ENCODE results near the gene LSP1. TPM values are rescaled to one million over a fixed set of nuclear protein-coding genes. Genes with fewer than 3 reads are reported as not detected.

The LSP1 gene
- total and polyA plus RNA-seq, 2 experiments from 2014 or later = 29.9 to 47.0 TPM

- peak overlapping the region; percentile 16 for H3K4me2 ChIP-seq
- H3K9me2 ChIP-seq (replicated peaks; ENCODE audit: insufficient read depth) = no peaks in the 10 kb centered on the region
- peaks cover 30% of the 10 kb centered on the region for H3K4me1 ChIP-seq (ENCODE audit: insufficient read depth)
- no peak overlapping the region for H3K4me3 ChIP-seq
- H3K27ac ChIP-seq = no peak overlapping the region
- no peaks in the 10 kb centered on the region for H3K27me3 ChIP-seq
- H2AFZ ChIP-seq = no peak overlapping the region
- H3K36me3 ChIP-seq (replicated peaks; ENCODE audit: insufficient read depth, low read depth) = no peaks in the 10 kb centered on the region
- DNase-seq (ENCODE audit: low spot score) = peak; percentile 11
- WGBS (ENCODE audit: low lambda C conversion rate, missing lambda C conversion rate) = 78% methylated on average over 16 of the region's 21 CpGs
- H4K20me1 ChIP-seq (ENCODE audit: insufficient read depth, poor library complexity, severe bottlenecking) = no peaks in the 10 kb centered on the region
- H3K9me3 ChIP-seq (ENCODE audit: low read depth) = no peaks in the 10 kb centered on the region
- H3K79me2 ChIP-seq = no peaks in the 10 kb centered on the region
- no peak for TF ChIP-seq EZH2phosphoT487 (IDR thresholded peaks at IDR 0.05; ENCODE audit: low read depth, severe bottlenecking, unreplicated experiment)
- TF ChIP-seq EZH2 (IDR thresholded peaks at IDR 0.05; ENCODE audit: borderline replicate concordance) = no peak
- TF ChIP-seq, protein P1, sequence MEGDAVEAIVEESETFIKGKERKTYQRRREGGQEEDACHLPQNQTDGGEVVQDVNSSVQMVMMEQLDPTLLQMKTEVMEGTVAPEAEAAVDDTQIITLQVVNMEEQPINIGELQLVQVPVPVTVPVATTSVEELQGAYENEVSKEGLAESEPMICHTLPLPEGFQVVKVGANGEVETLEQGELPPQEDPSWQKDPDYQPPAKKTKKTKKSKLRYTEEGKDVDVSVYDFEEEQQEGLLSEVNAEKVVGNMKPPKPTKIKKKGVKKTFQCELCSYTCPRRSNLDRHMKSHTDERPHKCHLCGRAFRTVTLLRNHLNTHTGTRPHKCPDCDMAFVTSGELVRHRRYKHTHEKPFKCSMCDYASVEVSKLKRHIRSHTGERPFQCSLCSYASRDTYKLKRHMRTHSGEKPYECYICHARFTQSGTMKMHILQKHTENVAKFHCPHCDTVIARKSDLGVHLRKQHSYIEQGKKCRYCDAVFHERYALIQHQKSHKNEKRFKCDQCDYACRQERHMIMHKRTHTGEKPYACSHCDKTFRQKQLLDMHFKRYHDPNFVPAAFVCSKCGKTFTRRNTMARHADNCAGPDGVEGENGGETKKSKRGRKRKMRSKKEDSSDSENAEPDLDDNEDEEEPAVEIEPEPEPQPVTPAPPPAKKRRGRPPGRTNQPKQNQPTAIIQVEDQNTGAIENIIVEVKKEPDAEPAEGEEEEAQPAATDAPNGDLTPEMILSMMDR (IDR thresholded peaks at IDR 0.05; ENCODE audit: poor library complexity) = no peak
Measured at GRCh38 chr11:1924646-1925372, 71.9 kb downstream of the LSP1 start.

DNA sequence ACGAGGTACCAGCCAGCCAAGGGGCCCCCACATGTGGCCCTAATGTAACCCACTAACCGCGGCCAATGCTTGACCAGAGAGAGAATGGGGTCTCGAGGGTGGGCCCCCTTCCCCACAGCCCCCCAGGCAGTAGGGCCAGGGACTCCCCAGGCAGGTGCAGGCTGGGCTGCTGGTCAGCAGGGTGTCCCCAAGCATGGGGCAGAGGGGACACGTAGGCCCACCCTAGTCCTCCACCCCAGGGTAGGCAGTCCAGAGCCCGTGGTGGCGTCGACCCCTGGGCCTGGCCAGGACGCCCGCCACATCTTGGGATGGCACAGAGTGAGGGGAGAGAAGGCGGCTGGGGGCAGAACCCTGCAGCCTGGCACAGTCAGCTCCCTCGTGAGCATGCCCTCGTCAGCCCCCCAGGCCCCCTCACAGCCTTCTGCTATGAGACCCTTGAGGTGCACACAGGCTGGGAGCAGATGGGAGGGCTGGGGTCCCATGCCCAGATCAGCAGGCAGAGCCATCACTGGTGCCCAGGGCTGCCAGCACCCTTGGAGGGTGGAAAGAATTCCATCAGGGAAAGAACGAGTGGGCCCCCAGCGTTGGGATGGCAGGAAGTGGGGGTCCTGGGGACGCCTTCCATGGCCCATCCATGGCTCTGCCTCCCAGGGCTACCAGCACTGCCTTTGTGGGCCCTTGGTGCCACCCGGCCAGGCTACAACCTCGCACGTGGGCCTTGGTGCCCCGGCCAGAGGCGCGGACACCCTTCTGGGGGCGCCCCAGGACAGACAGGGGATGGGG is 72.7 kb downstream of the LSP1 start:
- no peaks in the 10 kb centered on the region for H3K36me3 ChIP-seq (replicated peaks; ENCODE audit: insufficient read depth, low read depth)
- H3K4me3 ChIP-seq = no peak overlapping the region
- H4K20me1 ChIP-seq (ENCODE audit: insufficient read depth, poor library complexity, severe bottlenecking) = no peaks in the 10 kb centered on the region
- peak; percentile 3 for DNase-seq (ENCODE audit: low spot score)
- TF ChIP-seq EZH2 (IDR thresholded peaks at IDR 0.05; ENCODE audit: borderline replicate concordance) = no peak
- TF ChIP-seq EZH2phosphoT487 (IDR thresholded peaks at IDR 0.05; ENCODE audit: low read depth, severe bottlenecking, unreplicated experiment) = no peak
- TF ChIP-seq, protein P1 (IDR thresholded peaks at IDR 0.05; ENCODE audit: poor library complexity) = no peak
- H3K79me2 ChIP-seq = no peaks in the 10 kb centered on the region
- no peak overlapping the region for H2AFZ ChIP-seq
- WGBS (ENCODE audit: low lambda C conversion rate, missing lambda C conversion rate) = 96% methylated on average over 21 of the region's 23 CpGs
- no peaks in the 10 kb centered on the region for H3K9me3 ChIP-seq (ENCODE audit: low read depth)
- no peak overlapping the region for H3K27ac ChIP-seq
- H3K4me2 ChIP-seq = peak overlapping the region; percentile 16
- no peaks in the 10 kb centered on the region for H3K9me2 ChIP-seq (replicated peaks; ENCODE audit: insufficient read depth)
- H3K27me3 ChIP-seq = no peaks in the 10 kb centered on the region
- peaks cover 31% of the 10 kb centered on the region for H3K4me1 ChIP-seq (ENCODE audit: insufficient read depth)

- Histone ChIP-seq H3K4me2 (peak overlapping the region; percentile 54), H3K9me3 (ENCODE audit: low read depth) (no peaks in the 10 kb centered on the region), H3K9me2 (replicated peaks; ENCODE audit: insufficient read depth) (no peaks in the 10 kb centered on the region), H4K20me1 (ENCODE audit: insufficient read depth, poor library complexity, severe bottlenecking) (no peaks in the 10 kb centered on the region), H3K27ac (peak overlapping the region; percentile 92), H3K4me3 (no peak overlapping the region), H3K79me2 (no peaks in the 10 kb centered on the region), H3K4me1 (ENCODE audit: insufficient read depth) (peaks cover 38% of the 10 kb centered on the region), H3K27me3 (no peaks in the 10 kb centered on the region), H3K36me3 (replicated peaks; ENCODE audit: insufficient read depth, low read depth) (no peaks in the 10 kb centered on the region), H2AFZ (peak overlapping the region; percentile 31)
- TF ChIP-seq, protein P1 (IDR thresholded peaks at IDR 0.05; ENCODE audit: poor library complexity) = no peak
- TF ChIP-seq EZH2phosphoT487 (IDR thresholded peaks at IDR 0.05; ENCODE audit: low read depth, severe bottlenecking, unreplicated experiment) (no peak), EZH2 (IDR thresholded peaks at IDR 0.05; ENCODE audit: borderline replicate concordance) (no peak)
- WGBS (ENCODE audit: low lambda C conversion rate, missing lambda C conversion rate) = 93% methylated on average over 41 of the region's 41 CpGs
- no peak for DNase-seq (ENCODE audit: low spot score)
Measured at GRCh38 chr11:1926156-1927025, 73.5 kb downstream of the LSP1 start.
